Thoracic aorta (tissue), 2 donors: Measurements from ENCODE around the gene DOK6. TPM values are rescaled to one million over a fixed set of nuclear protein-coding genes. Genes with fewer than 3 reads are reported as not detected.
"Not testable (repeated sequence)": the region's sequence is repeated elsewhere in the genome, so short reads cannot be mapped to it uniquely, and the experiment has no call there.

ENCODE experiments used
- ATAC-seq: fragments of 150-250 bp; one replicate; pipeline ENCODE4 v1.8.0; 2017; ENCODE audit warnings: low read depth; ENCODE audit not compliant: insufficient number of reproducible peaks, low FRiP score
- DNase-seq: peaks from one replicate; pipeline ENCODE4 v3.0.0-alpha.2; 2020; ENCODE audit warnings: low spot score
- H3K27ac ChIP-seq, 2 donors: fragments of 200-600 bp; sonication (generic); 1 replicate in 1 of 2; 2 replicates in 1 of 2; pipeline ENCODE4 v1.5.1; 2016; ENCODE audit warnings: mild to moderate bottlenecking in 2 of 2, moderate library complexity in 2 of 2
- H3K27me3 ChIP-seq: fragments of 200-600 bp; sonication (generic); replicated peaks from 2 replicates; pipeline ENCODE4 v1.6.0; 2016; ENCODE audit warnings: mild to moderate bottlenecking; ENCODE audit not compliant: insufficient read depth
- H3K36me3 ChIP-seq: fragments of 200-600 bp; sonication (generic); one replicate; pipeline ENCODE4 v1.5.1; 2016
- H3K4me1 ChIP-seq, 2 donors: fragments of 200-600 bp; sonication (generic); 1 replicate in 1 of 2; 2 replicates in 1 of 2; pipeline versions ENCODE4 v1.5.1 to v1.6.0; 2016; ENCODE audit warnings: low read depth in 2 of 2, mild to moderate bottlenecking in 1 of 2; ENCODE audit not compliant: control insufficient read depth in 1 of 2
- H3K4me3 ChIP-seq: fragments of 200-600 bp; sonication (generic); 2 replicates; pipeline ENCODE4 v1.5.1; 2016; ENCODE audit warnings: mild to moderate bottlenecking
- H3K9me3 ChIP-seq: fragments of 200-600 bp; sonication (generic); 2 replicates; pipeline ENCODE4 v1.5.1; 2016
- CTCF ChIP-seq: fragments of 200-600 bp; sonication (generic); IDR thresholded peaks from one replicate; pipeline ENCODE4 v1.5.1; 2019; ENCODE audit warnings: antibody characterized with exemption
- total RNA-seq, 2 donors: library from RNA; depleted of rRNA; stranded (reverse); fragments of >200 nt; gene quantifications; one replicate each; pipeline versions ENCODE4 v1.1.0 to v1.2.3, GENCODE V29; 2016

DOK6 gene
- total RNA-seq, 2 donors from 2014 or later = 2.0 to 2.1 TPM

DNA sequence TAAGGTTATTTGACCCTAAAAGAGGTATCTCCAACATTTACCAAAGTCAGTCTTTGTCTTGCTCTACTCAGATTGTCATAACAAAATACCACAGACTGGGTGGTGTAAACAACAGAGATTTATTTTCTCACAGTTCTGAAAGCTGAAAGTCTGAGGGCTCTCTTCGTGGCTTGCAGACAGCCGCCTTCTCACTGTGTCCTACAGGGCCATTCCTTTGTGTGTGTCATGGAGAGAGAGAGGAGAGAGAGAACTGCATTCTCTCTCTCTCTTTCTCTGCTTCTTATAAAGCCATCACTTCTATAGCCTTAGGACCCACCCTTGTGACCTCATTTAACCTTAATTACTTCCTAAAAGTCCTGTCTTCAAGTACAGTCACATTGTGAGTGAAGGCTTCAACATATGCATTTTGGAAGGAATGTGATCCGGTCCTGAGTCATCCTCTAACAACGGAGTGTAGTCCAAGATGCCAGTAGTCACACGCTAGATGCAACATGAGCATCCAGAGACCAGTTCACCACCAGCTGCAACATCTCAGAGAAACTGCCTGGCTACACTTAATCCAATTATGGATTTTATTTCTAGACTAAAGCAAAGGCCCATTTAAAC, 416.8 kb downstream of the DOK6 start:
- Histone ChIP-seq H3K27ac (no peak overlapping the region), H3K36me3 (no peaks in the 10 kb centered on the region), H3K4me1 (no peaks in the 10 kb centered on the region), H3K9me3 (no peaks in the 10 kb centered on the region), H3K4me3 (no peak overlapping the region), H3K27me3 (no peaks in the 10 kb centered on the region)
- DNase-seq (no peak), ATAC-seq (no peak)
- TF ChIP-seq CTCF = no peak

- no peaks in the 10 kb centered on the region for H3K4me1 ChIP-seq
- H3K36me3 ChIP-seq = no peaks in the 10 kb centered on the region
- DNase-seq (no peak), ATAC-seq (no peak)
- no peaks in the 10 kb centered on the region for H3K27me3 ChIP-seq
- no peaks in the 10 kb centered on the region for H3K9me3 ChIP-seq
- no peak overlapping the region for H3K27ac ChIP-seq
- no peak overlapping the region for H3K4me3 ChIP-seq
- TF ChIP-seq CTCF = no peak
Observed at GRCh38 chr18:69819460-69819859, 418.8 kb downstream of the DOK6 start.

- no peak for ATAC-seq
- TF ChIP-seq CTCF = no peak
- H3K4me3 ChIP-seq = no peak overlapping the region
Observed at GRCh38 chr18:69820538-69820937, 419.9 kb downstream of the DOK6 start.

DNA sequence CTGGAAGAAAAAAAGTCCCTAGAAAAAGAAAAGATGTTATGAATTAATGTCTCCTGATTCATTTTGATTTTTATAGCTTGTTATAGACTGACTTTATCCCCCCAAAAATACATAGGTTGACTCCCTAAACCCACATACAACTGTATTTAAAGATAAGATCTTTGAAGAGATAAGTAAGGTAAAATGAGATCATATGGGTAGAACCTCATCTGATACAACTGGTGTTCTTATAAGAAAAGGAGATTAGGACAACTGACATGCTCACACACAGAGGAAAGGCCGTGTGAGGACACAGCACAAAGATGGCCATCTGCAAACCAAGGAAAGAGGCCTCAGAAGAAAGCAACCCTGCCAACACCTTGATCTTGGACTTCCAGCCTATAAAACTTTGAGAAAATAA, 429.5 kb downstream of the DOK6 start:
- no peak overlapping the region for H3K27ac ChIP-seq
- no peaks in the 10 kb centered on the region for H3K9me3 ChIP-seq
- no peak overlapping the region for H3K4me3 ChIP-seq
- no peak for TF ChIP-seq CTCF
- DNase-seq (no peak), ATAC-seq (no peak)
- no peaks in the 10 kb centered on the region for H3K36me3 ChIP-seq
- H3K27me3 ChIP-seq = no peaks in the 10 kb centered on the region
- H3K4me1 ChIP-seq = no peaks in the 10 kb centered on the region

More at GRCh38 chr18:69820538-69820937, 419.9 kb downstream of the DOK6 start:
- Histone ChIP-seq H3K9me3 (no peaks in the 10 kb centered on the region), H3K4me1 (no peaks in the 10 kb centered on the region), H3K27ac (no peak overlapping the region), H3K36me3 (no peaks in the 10 kb centered on the region), H3K27me3 (no peaks in the 10 kb centered on the region)
- no peak for DNase-seq

GRCh38 chr18:69834980-69835379, 434.3 kb downstream of the DOK6 start:
- H3K27me3 ChIP-seq, H3K36me3 ChIP-seq, H3K4me3 ChIP-seq, H3K4me1 ChIP-seq, ATAC-seq, H3K9me3 ChIP-seq, H3K27ac ChIP-seq, DNase-seq: not testable (repeated sequence)

DNA sequence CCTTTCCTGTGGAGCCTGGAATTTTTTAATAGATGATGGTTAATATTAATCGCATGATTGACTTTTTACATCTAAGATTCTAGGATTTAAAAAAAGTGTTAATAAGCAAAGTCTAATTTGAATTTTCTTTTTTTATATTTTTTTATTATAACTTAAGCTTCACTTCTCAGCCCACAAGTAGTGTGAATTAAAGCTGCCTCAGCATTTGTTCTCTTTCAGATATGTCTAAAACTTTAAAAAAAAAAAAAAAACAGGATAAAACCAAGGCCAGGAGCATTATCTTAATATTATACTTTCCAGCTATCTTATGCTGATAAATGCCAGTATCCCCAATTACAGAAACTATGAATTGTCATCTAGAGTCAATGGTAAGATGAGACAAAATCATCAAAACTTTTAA, 437.3 kb downstream of the DOK6 start:
- DNase-seq (no peak), ATAC-seq (no peak)
- H3K27ac ChIP-seq = no peak overlapping the region
- H3K36me3 ChIP-seq = no peaks in the 10 kb centered on the region
- no peak overlapping the region for H3K4me3 ChIP-seq
- H3K4me1 ChIP-seq = no peaks in the 10 kb centered on the region
- no peak for TF ChIP-seq CTCF
- no peaks in the 10 kb centered on the region for H3K9me3 ChIP-seq
- no peaks in the 10 kb centered on the region for H3K27me3 ChIP-seq
